Prostate gland (tissue), 2 donors: ENCODE results near the gene SETD2. TPM values are rescaled to one million over a fixed set of nuclear protein-coding genes. Genes with fewer than 3 reads are reported as not detected.

Experiments used
- DNase-seq: peaks from one replicate; pipeline ENCODE4 v3.0.0-alpha.2; 2019; ENCODE audit warnings: low spot score
- H3K27ac ChIP-seq, 2 donors: fragments of 200-600 bp; sonication (generic); 2 replicates each; pipeline ENCODE4 v1.5.1; 2017 to 2019
- H3K27me3 ChIP-seq: fragments of 200-600 bp; sonication (generic); replicated peaks from 2 replicates; pipeline ENCODE4 v1.5.1; 2019; ENCODE audit not compliant: insufficient read depth
- H3K36me3 ChIP-seq, 2 donors: fragments of 200-600 bp; sonication (generic); 1 replicate in 1 of 2; 2 replicates in 1 of 2; pipeline versions ENCODE4 v1.5.1 to v1.8.1; 2017 to 2019
- H3K4me1 ChIP-seq: fragments of 200-600 bp; sonication (generic); replicated peaks from 2 replicates; pipeline ENCODE4 v1.5.1; 2019
- H3K4me3 ChIP-seq, 2 donors: fragments of 200-600 bp; sonication (generic); 2 replicates each; pipeline ENCODE4 v1.5.1; 2017 to 2019
- H3K9me3 ChIP-seq: fragments of 200-600 bp; sonication (generic); 2 replicates; pipeline ENCODE4 v1.5.1; 2017
- POLR2A ChIP-seq: fragments of 450-650 bp; IDR thresholded peaks from one replicate; pipeline ENCODE4 v1.6.1; 2016; ENCODE audit warnings: antibody characterized with exemption, mild to moderate bottlenecking
- POLR2AphosphoS5 ChIP-seq: sonication (generic); formaldehyde crosslinking; IDR thresholded peaks from one replicate; pipeline ENCODE4 v1.6.1; 2017; ENCODE audit warnings: antibody characterized with exemption
- WGBS: methylation state at CpG from one replicate; pipeline ENCODE4 v1.1.5; 2018; 5-methylcytosine and 5-hydroxymethylcytosine counted together
- intact Hi-C: fragments of 100-400 bp; cut with DNase I; formaldehyde crosslinking; loops from one replicate; pipeline ENCODE4 v1.14.2; 2022
- total RNA-seq, 2 donors: library from RNA; depleted of rRNA; stranded (reverse); fragments of >200 nt; gene quantifications; one replicate each; pipeline ENCODE4 v1.1.0, GENCODE V29; 2016
- TF ChIP-seq, protein P1 (sequence below), 4 experiments: fragments of 200-600 bp in 2 of 4; fragments of 450-650 bp in 2 of 4; sonication (generic) in 2 of 4; IDR thresholded peaks; 1 replicate in 3 of 4; 2 replicates in 1 of 4; pipeline ENCODE4 v1.5.1; 2016 to 2019; ENCODE audit warnings: antibody characterized with exemption in 4 of 4, mild to moderate bottlenecking in 2 of 4, moderate library complexity in 2 of 4

Gene SETD2
- total RNA-seq, 2 donors from 2014 or later: 49.8 to 56.2 TPM

DNA sequence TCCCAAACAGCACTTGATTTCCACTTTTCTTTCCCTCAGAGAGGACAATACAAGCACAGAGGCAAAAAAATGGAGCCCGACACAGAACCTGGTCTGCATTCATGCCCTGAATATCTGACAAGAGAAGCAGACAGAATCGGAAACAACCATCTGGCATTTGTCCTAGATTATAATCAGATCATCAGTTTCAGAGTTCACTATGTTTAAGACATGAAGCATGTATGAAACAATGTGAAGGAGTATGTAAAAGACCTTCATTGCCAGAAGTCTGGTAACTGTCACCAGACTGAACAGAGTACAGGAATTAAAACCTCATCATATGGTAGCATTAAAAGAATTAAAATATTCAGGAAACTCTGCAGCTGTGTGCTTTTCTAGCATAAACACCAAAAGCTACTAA is 65.0 kb downstream of the SETD2 start:
- no peaks in the 10 kb centered on the region for H3K9me3 ChIP-seq
- no peaks in the 10 kb centered on the region for H3K27me3 ChIP-seq
- H3K4me3 ChIP-seq: no peak overlapping the region
- 54% methylated on average over 2 of the region's 2 CpGs for WGBS
- no peak overlapping the region for H3K27ac ChIP-seq
- DNase-seq: no peak
- peaks cover 5 to 7% of the 10 kb centered on the region in 2 donors for H3K36me3 ChIP-seq
- TF ChIP-seq, protein P1, sequence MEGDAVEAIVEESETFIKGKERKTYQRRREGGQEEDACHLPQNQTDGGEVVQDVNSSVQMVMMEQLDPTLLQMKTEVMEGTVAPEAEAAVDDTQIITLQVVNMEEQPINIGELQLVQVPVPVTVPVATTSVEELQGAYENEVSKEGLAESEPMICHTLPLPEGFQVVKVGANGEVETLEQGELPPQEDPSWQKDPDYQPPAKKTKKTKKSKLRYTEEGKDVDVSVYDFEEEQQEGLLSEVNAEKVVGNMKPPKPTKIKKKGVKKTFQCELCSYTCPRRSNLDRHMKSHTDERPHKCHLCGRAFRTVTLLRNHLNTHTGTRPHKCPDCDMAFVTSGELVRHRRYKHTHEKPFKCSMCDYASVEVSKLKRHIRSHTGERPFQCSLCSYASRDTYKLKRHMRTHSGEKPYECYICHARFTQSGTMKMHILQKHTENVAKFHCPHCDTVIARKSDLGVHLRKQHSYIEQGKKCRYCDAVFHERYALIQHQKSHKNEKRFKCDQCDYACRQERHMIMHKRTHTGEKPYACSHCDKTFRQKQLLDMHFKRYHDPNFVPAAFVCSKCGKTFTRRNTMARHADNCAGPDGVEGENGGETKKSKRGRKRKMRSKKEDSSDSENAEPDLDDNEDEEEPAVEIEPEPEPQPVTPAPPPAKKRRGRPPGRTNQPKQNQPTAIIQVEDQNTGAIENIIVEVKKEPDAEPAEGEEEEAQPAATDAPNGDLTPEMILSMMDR (IDR thresholded peaks at IDR 0.05): no peak
- TF ChIP-seq POLR2A (no peak), POLR2AphosphoS5 (no peak)
- intact Hi-C loops: no loop called here
- peaks cover 5% of the 10 kb centered on the region for H3K4me1 ChIP-seq

DNA sequence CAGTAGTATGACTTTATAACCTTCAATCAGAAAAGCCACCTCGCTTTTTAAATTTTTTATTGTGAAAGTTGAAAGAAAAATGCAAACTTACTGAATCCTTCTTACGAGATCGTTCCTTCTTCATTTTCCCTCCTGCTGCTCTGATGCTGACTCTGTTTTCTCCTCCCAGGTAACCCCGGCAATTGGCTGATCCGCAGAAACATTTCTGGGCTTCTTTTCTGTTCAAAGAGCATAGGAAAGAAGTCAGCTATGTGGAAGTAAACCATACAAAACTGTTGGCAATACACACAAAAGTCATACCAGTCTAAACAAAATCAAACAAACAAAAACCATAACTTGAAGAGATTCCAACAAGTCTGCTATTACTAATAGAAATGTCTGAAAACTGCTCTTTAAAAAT is 66.0 kb downstream of the SETD2 start:
- 89% methylated on average over 5 of the region's 5 CpGs for WGBS
- Histone ChIP-seq H3K9me3 (no peaks in the 10 kb centered on the region), H3K4me1 (peaks cover 5% of the 10 kb centered on the region), H3K36me3 (peaks cover 5 to 7% of the 10 kb centered on the region in 2 donors), H3K4me3 (no peak overlapping the region), H3K27me3 (no peaks in the 10 kb centered on the region), H3K27ac (no peak overlapping the region)
- intact Hi-C loops: no loop called here
- DNase-seq: no peak
- TF ChIP-seq POLR2A: no peak
- TF ChIP-seq, protein P1 (IDR thresholded peaks at IDR 0.05): no peak
- no peak for TF ChIP-seq POLR2AphosphoS5

DNA sequence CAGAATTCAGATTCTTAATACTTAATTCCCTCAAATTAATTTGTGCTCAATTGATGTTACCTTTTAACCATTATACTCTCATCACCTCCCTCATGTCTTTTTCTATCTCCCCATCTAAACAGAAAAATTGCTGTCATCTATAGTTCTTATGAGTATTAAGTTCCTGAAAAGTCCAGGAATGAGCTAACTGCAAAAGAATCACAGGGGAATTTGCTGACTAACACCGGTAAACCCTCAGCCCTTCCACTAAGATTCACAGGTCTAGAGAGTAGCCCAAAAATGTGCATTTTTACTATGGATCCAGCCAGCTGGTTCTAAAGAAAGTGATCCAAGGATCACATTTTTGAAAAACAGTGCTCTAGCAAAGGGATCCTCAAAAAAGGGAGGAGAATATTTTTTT is 67.0 kb downstream of the SETD2 start:
- Histone ChIP-seq H3K9me3 (no peaks in the 10 kb centered on the region), H3K27me3 (no peaks in the 10 kb centered on the region), H3K4me3 (no peak overlapping the region), H3K4me1 (peaks cover 5% of the 10 kb centered on the region), H3K36me3 (peaks cover 5 to 7% of the 10 kb centered on the region in 2 donors), H3K27ac (no peak overlapping the region)
- 74% methylated on average over 1 of the region's 1 CpG for WGBS
- TF ChIP-seq POLR2A: no peak
- TF ChIP-seq, protein P1 (IDR thresholded peaks at IDR 0.05): no peak
- no peak for TF ChIP-seq POLR2AphosphoS5
- DNase-seq: no peak
- intact Hi-C loops: no loop called here

- TF ChIP-seq, protein P1 (IDR thresholded peaks at IDR 0.05): no peak
- TF ChIP-seq POLR2AphosphoS5: no peak
- TF ChIP-seq POLR2A: no peak
- H3K9me3 ChIP-seq: no peaks in the 10 kb centered on the region
- no peak overlapping the region for H3K4me3 ChIP-seq
- peaks cover 0 to under 1% of the 10 kb centered on the region in 2 donors for H3K36me3 ChIP-seq
- no peak overlapping the region for H3K27ac ChIP-seq
- DNase-seq: no peak
- 72% methylated on average over 3 of the region's 3 CpGs for WGBS
- no peaks in the 10 kb centered on the region for H3K4me1 ChIP-seq
- intact Hi-C loops: no loop called here
- H3K27me3 ChIP-seq: no peaks in the 10 kb centered on the region
Observed at GRCh38 chr3:47092090-47092489, 71.8 kb downstream of the SETD2 start.

DNA sequence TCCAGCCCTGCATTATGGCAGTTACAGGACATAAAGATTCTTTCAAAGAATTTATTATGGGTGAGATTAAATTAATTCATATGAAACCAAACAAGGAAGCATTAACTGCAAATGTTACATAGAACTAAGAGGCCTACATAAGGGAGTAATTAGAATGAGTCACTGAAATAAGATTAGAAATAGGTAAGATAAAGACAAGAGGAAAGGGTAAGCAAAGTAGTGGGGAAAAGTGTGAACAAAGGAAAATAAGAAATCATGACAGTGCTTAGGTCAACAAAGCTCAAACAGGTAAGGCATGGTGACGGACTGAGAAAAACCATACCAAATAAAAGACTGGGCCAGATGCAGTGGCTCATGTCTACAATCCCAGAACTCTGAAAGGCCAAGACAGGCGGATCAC is 74.3 kb downstream of the SETD2 start:
- H3K27me3 ChIP-seq: no peaks in the 10 kb centered on the region
- no peaks in the 10 kb centered on the region for H3K4me1 ChIP-seq
- no peaks in the 10 kb centered on the region for H3K36me3 ChIP-seq
- intact Hi-C loops: no loop called here
- H3K9me3 ChIP-seq: no peaks in the 10 kb centered on the region
- WGBS: 92% methylated on average over 2 of the region's 2 CpGs
- TF ChIP-seq POLR2AphosphoS5 (no peak), POLR2A (no peak)
- TF ChIP-seq, protein P1 (IDR thresholded peaks at IDR 0.05): no peak
- H3K4me3 ChIP-seq: no peak overlapping the region
- no peak overlapping the region for H3K27ac ChIP-seq
- DNase-seq: no peak
